Measurements from ENCODE around the gene LRRC43.

Gene LRRC43

DNA sequence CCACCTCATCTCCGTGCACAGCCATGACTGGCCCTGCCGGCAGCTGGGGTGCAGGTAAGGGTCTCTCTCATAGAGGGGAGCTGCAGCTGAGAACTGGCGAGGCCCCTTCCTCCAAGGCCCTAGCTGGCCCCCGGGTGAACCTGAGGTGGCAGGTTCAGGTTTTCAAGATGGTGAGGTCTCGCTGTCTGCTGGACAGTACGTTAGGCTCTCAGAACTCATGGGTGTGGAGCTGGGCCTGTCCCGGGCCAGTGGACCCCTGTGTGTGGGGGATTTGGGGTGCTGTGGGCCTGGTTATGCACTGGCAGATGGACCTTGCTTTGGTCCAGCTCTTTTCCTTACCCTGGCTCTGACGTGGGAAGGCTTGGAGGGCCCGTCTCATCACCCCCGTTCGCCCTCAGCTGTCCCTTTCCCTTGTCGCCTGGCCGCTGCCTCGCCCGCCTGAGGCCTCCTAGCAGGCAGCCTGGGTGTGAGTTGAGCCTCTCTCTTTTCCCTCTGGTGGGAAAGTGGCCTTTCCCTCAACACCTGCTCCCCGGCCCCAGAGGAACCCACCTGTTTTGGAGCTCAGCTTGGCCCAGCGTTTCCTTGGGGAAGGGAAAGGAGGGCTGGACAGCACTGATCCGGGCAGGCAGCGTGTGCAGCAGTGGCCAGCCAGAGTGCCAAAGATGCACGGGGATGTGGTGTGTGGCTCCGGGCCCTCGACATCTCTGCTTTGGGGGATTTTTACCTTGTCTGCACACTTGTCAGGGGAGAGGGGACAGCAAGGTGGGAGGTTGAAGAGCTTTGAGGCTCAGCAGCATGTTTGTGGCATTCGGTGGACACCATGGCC is 37.2 kb upstream of the LRRC43 start:
- Histone ChIP-seq H3K9me3 (ENCODE audit: control insufficient read depth, insufficient read depth, low read length) (peaks cover 26% of the 10 kb centered on the region), H3K4me1 (ENCODE audit: insufficient read depth, low read length) (no peaks in the 10 kb centered on the region), H3K36me3 (ENCODE audit: insufficient read depth, low read length) (peaks cover 18% of the 10 kb centered on the region), H3K9ac (ENCODE audit: low read depth, low read length) (no peak overlapping the region)

DNA sequence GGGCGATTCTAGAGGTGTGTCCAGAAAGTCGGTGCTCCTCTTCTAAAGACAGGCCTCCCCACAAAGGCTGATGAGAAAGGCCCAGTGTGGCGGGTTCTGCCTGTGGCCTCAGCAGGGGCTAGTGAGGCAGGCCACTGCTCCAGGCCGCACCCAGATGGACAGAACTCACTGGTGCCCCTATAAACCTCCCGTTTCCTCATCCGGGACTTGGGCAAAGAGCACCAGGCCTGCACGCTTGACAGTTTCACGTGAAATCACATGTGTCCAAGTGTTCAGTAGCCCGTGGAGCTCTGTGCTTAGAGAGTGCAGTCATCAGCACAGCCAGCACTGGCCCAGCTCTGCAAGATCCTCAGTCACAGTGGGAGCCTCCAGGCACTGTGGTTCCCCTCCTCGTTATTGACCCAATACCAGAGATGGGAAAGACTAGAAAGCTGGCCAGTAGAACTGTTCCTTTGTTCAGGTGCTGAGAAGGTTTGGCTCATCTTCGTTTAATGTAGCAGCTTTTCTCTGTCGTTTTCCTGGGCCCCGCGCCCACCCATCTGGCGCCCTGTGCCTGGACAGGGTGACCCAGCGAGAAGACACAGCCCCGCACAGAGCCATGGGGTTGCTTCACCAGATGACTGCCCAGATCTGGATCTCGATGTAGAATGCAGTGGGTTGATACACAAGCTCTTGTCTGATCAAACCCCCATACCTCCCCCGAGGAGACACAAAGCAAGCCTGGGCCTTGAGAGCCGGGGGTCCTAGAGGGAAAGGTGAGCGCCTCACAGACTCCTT is 35.2 kb upstream of the LRRC43 start:
- H3K9ac ChIP-seq (ENCODE audit: low read depth, low read length) = no peak overlapping the region
- peaks cover 10% of the 10 kb centered on the region; the same call in 1 of the 2 replicates for H3K36me3 ChIP-seq (ENCODE audit: insufficient read depth, low read length)
- H3K4me1 ChIP-seq (ENCODE audit: insufficient read depth, low read length) = no peaks in the 10 kb centered on the region
- H3K9me3 ChIP-seq (ENCODE audit: control insufficient read depth, insufficient read depth, low read length) = peaks cover 12% of the 10 kb centered on the region; the same call in 1 of the 2 replicates

GRCh38 chr12:122148657-122149056 is 34.3 kb upstream of the LRRC43 start:
- Histone ChIP-seq H3K9me3 (ENCODE audit: control insufficient read depth, insufficient read depth, low read length) (0 out of 2 replicates have a peak, but pooled peaks cover 4% of the 10 kb centered on the region), H3K9ac (ENCODE audit: low read depth, low read length) (no peak overlapping the region), H3K4me1 (ENCODE audit: insufficient read depth, low read length) (no peaks in the 10 kb centered on the region), H3K36me3 (ENCODE audit: insufficient read depth, low read length) (peaks cover 1% of the 10 kb centered on the region; the same call in 1 of the 2 replicates)

DNA sequence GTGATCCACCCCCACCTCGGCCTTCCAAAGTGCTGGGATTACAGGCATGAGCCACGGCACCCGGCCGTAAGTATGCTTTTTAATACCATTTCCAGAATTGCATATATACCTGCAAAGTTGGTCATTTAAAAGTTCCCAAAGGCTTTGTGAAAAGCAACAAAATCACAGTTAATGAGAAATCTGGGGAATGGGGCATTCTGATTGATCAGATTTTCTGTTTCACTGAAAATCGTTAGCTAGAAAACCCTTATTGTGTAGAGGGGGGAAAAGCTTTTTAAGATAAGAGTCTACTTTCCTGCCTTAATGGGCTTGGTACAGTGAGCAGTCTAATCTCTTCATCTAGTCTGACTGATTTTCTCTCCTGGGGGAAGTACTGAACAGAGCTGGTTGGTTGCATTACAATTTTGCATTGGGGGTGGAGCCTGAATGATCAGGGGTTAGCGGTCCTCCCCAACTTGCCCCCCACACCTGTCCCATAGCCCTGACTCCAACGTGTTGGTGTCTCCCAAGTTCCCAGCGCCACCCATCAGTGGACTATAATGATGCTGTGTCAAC is 32.7 kb upstream of the LRRC43 start:
- H3K9me3 ChIP-seq (ENCODE audit: control insufficient read depth, insufficient read depth, low read length) = no peaks in the 10 kb centered on the region

GRCh38 chr12:122152754-122153153 is 30.2 kb upstream of the LRRC43 start:
- no peaks in the 10 kb centered on the region for H3K9me3 ChIP-seq (ENCODE audit: control insufficient read depth, insufficient read depth, low read length)

More for the DNA sequence above, 32.7 kb upstream of the LRRC43 start:
- Histone ChIP-seq H3K36me3 (ENCODE audit: insufficient read depth, low read length) (no peaks in the 10 kb centered on the region), H3K9ac (ENCODE audit: low read depth, low read length) (no peak overlapping the region), H3K4me1 (ENCODE audit: insufficient read depth, low read length) (no peaks in the 10 kb centered on the region)

DNA sequence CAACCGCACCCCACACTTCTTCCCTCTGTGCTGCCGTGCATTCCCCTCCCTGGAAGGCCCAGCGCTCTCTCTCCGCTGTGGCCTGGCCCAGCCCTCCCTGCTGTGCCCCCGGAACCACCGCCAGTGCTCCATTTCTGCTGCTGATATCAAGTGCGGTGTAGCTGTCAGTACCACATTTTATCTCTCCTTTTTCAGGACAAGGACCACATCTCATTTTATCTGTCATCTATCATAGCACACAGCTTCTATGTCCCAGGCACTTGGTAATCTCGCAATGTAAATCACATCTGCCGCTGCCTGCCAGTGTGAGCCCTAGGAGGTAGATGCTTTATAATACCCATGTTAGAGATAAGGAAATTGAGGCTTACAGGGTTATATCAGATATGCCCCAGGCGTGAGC is 27.2 kb upstream of the LRRC43 start:
- Histone ChIP-seq H3K9ac (ENCODE audit: low read depth, low read length) (no peak overlapping the region), H3K36me3 (ENCODE audit: insufficient read depth, low read length) (no peaks in the 10 kb centered on the region), H3K9me3 (ENCODE audit: control insufficient read depth, insufficient read depth, low read length) (no peaks in the 10 kb centered on the region), H3K4me1 (ENCODE audit: insufficient read depth, low read length) (no peaks in the 10 kb centered on the region)

More at GRCh38 chr12:122152754-122153153, 30.2 kb upstream of the LRRC43 start:
- Histone ChIP-seq H3K36me3 (ENCODE audit: insufficient read depth, low read length) (no peaks in the 10 kb centered on the region), H3K9ac (ENCODE audit: low read depth, low read length) (no peak overlapping the region), H3K4me1 (ENCODE audit: insufficient read depth, low read length) (no peaks in the 10 kb centered on the region)

- H3K4me1 ChIP-seq (ENCODE audit: insufficient read depth, low read length) = no peaks in the 10 kb centered on the region
- no peaks in the 10 kb centered on the region for H3K9me3 ChIP-seq (ENCODE audit: control insufficient read depth, insufficient read depth, low read length)
- H3K9ac ChIP-seq (ENCODE audit: low read depth, low read length) = no peak overlapping the region
- no peaks in the 10 kb centered on the region for H3K36me3 ChIP-seq (ENCODE audit: insufficient read depth, low read length)
Measured at GRCh38 chr12:122158700-122159285, 24.1 kb upstream of the LRRC43 start.

DNA sequence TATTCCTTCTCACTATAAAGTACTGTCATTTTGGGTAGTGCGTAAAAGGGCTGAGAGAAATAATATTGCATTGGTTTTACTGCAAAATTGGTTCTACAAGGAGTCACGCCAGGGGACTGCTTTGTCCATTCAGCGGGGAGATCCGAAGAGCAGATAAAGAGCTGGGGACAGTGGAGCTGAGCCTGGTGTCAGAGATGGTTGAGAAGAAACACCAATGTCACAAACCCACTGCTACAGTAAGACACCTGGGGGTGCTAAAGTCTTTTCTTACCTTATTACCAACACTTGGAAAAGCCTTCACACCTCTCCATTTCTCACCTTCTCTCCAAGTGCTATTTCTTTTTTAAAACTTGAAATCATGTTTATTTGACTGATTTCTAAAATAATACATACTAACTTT is 23.0 kb upstream of the LRRC43 start:
- H3K4me1 ChIP-seq (ENCODE audit: insufficient read depth, low read length) = no peaks in the 10 kb centered on the region
- H3K9ac ChIP-seq (ENCODE audit: low read depth, low read length) = no peak overlapping the region
- no peaks in the 10 kb centered on the region for H3K36me3 ChIP-seq (ENCODE audit: insufficient read depth, low read length)
- no peaks in the 10 kb centered on the region for H3K9me3 ChIP-seq (ENCODE audit: control insufficient read depth, insufficient read depth, low read length)

DNA sequence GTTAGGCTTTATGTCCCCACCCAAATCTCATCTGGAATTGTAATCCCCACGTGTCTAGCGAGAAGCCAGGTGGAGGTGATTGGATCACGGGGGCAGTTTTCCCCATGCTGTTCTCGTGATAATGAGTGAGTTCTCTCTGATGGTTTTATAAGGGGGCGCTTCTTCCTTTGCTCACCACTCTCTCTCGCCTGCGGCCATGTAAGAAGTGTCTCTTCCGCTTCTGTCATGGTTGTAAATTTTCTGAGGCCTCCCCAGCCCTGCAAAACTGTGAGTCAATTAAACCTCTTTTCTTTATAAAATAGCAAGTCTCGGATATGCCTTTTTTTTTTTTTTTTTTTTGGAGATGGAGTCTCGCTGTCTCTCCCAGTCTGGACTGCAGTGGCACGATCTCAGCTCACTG is 22.2 kb upstream of the LRRC43 start:
- Histone ChIP-seq H3K9me3 (ENCODE audit: control insufficient read depth, insufficient read depth, low read length) (no peaks in the 10 kb centered on the region), H3K4me1 (ENCODE audit: insufficient read depth, low read length) (no peaks in the 10 kb centered on the region), H3K9ac (ENCODE audit: low read depth, low read length) (no peak overlapping the region), H3K36me3 (ENCODE audit: insufficient read depth, low read length) (no peaks in the 10 kb centered on the region)

- Histone ChIP-seq H3K4me1 (ENCODE audit: insufficient read depth, low read length) (peaks cover 3% of the 10 kb centered on the region; the same call in 1 of the 2 replicates), H3K9me3 (ENCODE audit: control insufficient read depth, insufficient read depth, low read length) (no peaks in the 10 kb centered on the region), H3K9ac (ENCODE audit: low read depth, low read length) (no peak overlapping the region)
Measured at GRCh38 chr12:122161682-122162081, 21.2 kb upstream of the LRRC43 start.

DNA sequence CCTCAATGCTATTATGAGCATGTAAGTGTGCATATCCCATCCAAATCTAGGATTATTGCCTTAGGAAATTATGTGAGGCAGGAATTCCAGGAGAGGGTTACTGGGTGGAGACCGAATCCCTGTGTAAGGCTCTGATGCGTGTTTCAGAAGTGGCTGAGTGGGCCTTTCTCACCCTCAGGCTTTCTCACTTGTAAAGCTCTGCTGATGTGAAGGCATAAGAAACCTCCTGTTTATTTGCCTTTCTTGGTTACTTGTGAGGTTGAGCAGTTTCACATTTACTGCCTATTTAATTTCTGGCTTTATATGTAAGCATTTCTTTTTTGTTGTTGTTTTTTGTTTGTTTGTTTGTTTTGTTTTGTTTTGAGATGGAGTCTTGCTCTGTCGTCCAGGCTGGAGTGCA is 19.9 kb upstream of the LRRC43 start:
- H3K9ac ChIP-seq (ENCODE audit: low read depth, low read length) = no peak overlapping the region
- H3K9me3 ChIP-seq (ENCODE audit: control insufficient read depth, insufficient read depth, low read length) = no peaks in the 10 kb centered on the region
- no peaks in the 10 kb centered on the region for H3K36me3 ChIP-seq (ENCODE audit: insufficient read depth, low read length)
- peaks cover 6% of the 10 kb centered on the region; the same call in 1 of the 2 replicates for H3K4me1 ChIP-seq (ENCODE audit: insufficient read depth, low read length)

More at GRCh38 chr12:122161682-122162081, 21.2 kb upstream of the LRRC43 start:
- no peaks in the 10 kb centered on the region for H3K36me3 ChIP-seq (ENCODE audit: insufficient read depth, low read length)

DNA sequence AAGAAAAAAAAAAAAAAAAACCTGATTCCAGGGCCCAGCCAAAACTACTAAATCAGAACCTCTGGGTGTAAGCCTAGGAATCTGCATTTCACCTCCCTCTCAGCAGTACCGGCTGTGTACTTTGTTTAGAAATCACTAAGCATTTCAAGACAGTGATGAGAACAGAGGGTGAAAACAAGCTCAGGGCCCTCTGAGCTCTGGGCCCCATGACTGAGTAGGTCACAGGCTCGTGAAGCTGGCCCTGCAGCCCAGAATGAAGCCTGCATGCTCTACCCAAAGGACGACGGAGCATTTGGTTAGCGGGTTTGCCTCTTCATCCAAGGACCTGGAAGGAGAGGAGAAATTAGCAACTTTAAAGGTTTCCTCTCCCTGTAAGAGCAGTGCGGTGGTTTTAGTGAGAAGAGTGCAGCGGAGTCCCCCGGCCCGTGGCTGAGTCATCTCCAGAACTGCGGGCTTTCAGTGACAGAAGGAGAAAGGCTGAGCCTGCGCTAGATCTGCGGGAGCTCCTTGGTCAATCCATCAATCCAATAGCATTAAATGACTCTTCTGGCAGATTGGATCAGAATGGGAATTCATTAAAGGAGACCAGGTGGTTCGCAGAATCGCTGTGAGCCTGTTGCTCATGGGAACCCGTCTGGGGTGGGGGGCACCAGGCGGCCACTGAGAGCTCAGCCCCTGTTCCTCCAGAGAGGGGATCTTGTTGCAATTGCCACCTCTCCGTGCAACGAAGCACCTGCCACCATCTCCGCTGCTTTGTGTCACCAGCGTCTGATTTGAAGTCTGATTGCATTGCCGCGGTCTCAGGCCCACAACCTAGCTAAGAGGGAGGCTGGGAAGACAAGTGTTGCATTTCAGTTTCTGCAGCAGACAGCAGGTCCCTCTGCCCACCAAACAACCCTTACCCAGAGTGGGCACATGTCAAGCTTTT is 16.2 kb upstream of the LRRC43 start:
- Histone ChIP-seq H3K9ac (ENCODE audit: low read depth, low read length) (no peak overlapping the region), H3K9me3 (ENCODE audit: control insufficient read depth, insufficient read depth, low read length) (no peaks in the 10 kb centered on the region)

GRCh38 chr12:122167356-122167925 is 15.5 kb upstream of the LRRC43 start:
- no peaks in the 10 kb centered on the region for H3K9me3 ChIP-seq (ENCODE audit: control insufficient read depth, insufficient read depth, low read length)
- H3K36me3 ChIP-seq (ENCODE audit: insufficient read depth, low read length) = no peaks in the 10 kb centered on the region
- H3K9ac ChIP-seq (ENCODE audit: low read depth, low read length) = no peak overlapping the region
- H3K4me1 ChIP-seq (ENCODE audit: insufficient read depth, low read length) = peaks cover 6% of the 10 kb centered on the region; the same call in 1 of the 2 replicates

More for the DNA sequence above, 16.2 kb upstream of the LRRC43 start:
- H3K36me3 ChIP-seq (ENCODE audit: insufficient read depth, low read length) = no peaks in the 10 kb centered on the region
- H3K4me1 ChIP-seq (ENCODE audit: insufficient read depth, low read length) = peaks cover 6% of the 10 kb centered on the region; the same call in 1 of the 2 replicates

Data from ES-I3 (cell line).